Thoracic aorta (tissue), 2 donors: ENCODE results near the gene GRM8. TPM values are rescaled to one million over a fixed set of nuclear protein-coding genes. Genes with fewer than 3 reads are reported as not detected.

Source experiments
- ATAC-seq: fragments of 150-250 bp; one replicate; pipeline ENCODE4 v1.8.0; 2017; ENCODE audit warnings: low read depth; ENCODE audit not compliant: insufficient number of reproducible peaks, low FRiP score
- DNase-seq: peaks from one replicate; pipeline ENCODE4 v3.0.0-alpha.2; 2020; ENCODE audit warnings: low spot score
- H3K27ac ChIP-seq, 2 donors: fragments of 200-600 bp; sonication (generic); 1 replicate in 1 of 2; 2 replicates in 1 of 2; pipeline ENCODE4 v1.5.1; 2016; ENCODE audit warnings: mild to moderate bottlenecking in 2 of 2, moderate library complexity in 2 of 2
- H3K27me3 ChIP-seq: fragments of 200-600 bp; sonication (generic); replicated peaks from 2 replicates; pipeline ENCODE4 v1.6.0; 2016; ENCODE audit warnings: mild to moderate bottlenecking; ENCODE audit not compliant: insufficient read depth
- H3K36me3 ChIP-seq: fragments of 200-600 bp; sonication (generic); one replicate; pipeline ENCODE4 v1.5.1; 2016
- H3K4me1 ChIP-seq, 2 donors: fragments of 200-600 bp; sonication (generic); 1 replicate in 1 of 2; 2 replicates in 1 of 2; pipeline versions ENCODE4 v1.5.1 to v1.6.0; 2016; ENCODE audit warnings: low read depth in 2 of 2, mild to moderate bottlenecking in 1 of 2; ENCODE audit not compliant: control insufficient read depth in 1 of 2
- H3K4me3 ChIP-seq: fragments of 200-600 bp; sonication (generic); 2 replicates; pipeline ENCODE4 v1.5.1; 2016; ENCODE audit warnings: mild to moderate bottlenecking
- H3K9me3 ChIP-seq: fragments of 200-600 bp; sonication (generic); 2 replicates; pipeline ENCODE4 v1.5.1; 2016
- total RNA-seq, 2 donors: library from RNA; depleted of rRNA; stranded (reverse); fragments of >200 nt; gene quantifications; one replicate each; pipeline versions ENCODE4 v1.1.0 to v1.2.3, GENCODE V29; 2016
- TF ChIP-seq, protein P1 (sequence below): fragments of 200-600 bp; sonication (generic); IDR thresholded peaks from one replicate; pipeline ENCODE4 v1.5.1; 2019; ENCODE audit warnings: antibody characterized with exemption

Gene GRM8
- total RNA-seq, 2 donors from 2014 or later, result not detected

- ATAC-seq (no peak), DNase-seq (no peak)
- TF ChIP-seq, protein P1, sequence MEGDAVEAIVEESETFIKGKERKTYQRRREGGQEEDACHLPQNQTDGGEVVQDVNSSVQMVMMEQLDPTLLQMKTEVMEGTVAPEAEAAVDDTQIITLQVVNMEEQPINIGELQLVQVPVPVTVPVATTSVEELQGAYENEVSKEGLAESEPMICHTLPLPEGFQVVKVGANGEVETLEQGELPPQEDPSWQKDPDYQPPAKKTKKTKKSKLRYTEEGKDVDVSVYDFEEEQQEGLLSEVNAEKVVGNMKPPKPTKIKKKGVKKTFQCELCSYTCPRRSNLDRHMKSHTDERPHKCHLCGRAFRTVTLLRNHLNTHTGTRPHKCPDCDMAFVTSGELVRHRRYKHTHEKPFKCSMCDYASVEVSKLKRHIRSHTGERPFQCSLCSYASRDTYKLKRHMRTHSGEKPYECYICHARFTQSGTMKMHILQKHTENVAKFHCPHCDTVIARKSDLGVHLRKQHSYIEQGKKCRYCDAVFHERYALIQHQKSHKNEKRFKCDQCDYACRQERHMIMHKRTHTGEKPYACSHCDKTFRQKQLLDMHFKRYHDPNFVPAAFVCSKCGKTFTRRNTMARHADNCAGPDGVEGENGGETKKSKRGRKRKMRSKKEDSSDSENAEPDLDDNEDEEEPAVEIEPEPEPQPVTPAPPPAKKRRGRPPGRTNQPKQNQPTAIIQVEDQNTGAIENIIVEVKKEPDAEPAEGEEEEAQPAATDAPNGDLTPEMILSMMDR, result no peak
- Histone ChIP-seq H3K27me3 (no peaks in the 10 kb centered on the region), H3K36me3 (no peaks in the 10 kb centered on the region), H3K27ac (no peak overlapping the region), H3K9me3 (no peaks in the 10 kb centered on the region), H3K4me3 (no peak overlapping the region), H3K4me1 (no peaks in the 10 kb centered on the region)
Measured at GRCh38 chr7:126403040-126403439, 849.7 kb downstream of the GRM8 start.

DNA sequence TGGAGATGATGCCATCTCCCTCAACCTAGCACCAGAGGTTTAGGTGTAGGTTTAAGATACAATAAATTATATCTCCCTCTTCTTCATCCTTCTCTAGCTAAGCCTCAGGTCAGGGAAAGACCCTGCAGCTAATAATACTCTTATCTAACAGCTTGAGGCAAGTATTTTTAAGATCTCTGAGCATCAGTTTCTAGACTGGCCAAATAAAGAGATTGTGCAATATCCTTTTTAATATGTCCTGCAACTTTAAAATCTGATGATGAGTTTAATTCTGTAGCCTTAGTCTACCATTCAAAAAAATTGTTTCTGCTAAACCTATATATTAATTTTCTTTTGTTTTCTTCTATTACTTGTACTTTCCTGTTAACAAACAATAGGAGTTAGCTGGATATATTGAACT lies 850.8 kb downstream of the GRM8 start:
- Histone ChIP-seq H3K9me3 (no peaks in the 10 kb centered on the region), H3K27me3 (no peaks in the 10 kb centered on the region), H3K27ac (no peak overlapping the region), H3K4me3 (no peak overlapping the region), H3K4me1 (no peaks in the 10 kb centered on the region), H3K36me3 (no peaks in the 10 kb centered on the region)
- no peak for ATAC-seq
- TF ChIP-seq, protein P1, result no peak
- no peak for DNase-seq

GRCh38 chr7:126398851-126399529 lies 853.8 kb downstream of the GRM8 start:
- DNase-seq (no peak), ATAC-seq (no peak)
- Histone ChIP-seq H3K4me3 (no peak overlapping the region), H3K27me3 (no peaks in the 10 kb centered on the region), H3K27ac (no peak overlapping the region), H3K36me3 (no peaks in the 10 kb centered on the region), H3K9me3 (no peaks in the 10 kb centered on the region), H3K4me1 (no peaks in the 10 kb centered on the region)
- TF ChIP-seq, protein P1, result no peak

- DNase-seq (no peak), ATAC-seq (no peak)
- Histone ChIP-seq H3K4me1 (no peaks in the 10 kb centered on the region), H3K4me3 (no peak overlapping the region), H3K9me3 (no peaks in the 10 kb centered on the region), H3K27ac (no peak overlapping the region), H3K36me3 (no peaks in the 10 kb centered on the region), H3K27me3 (no peaks in the 10 kb centered on the region)
- TF ChIP-seq, protein P1, result no peak
Measured at GRCh38 chr7:126398285-126398684, 854.5 kb downstream of the GRM8 start.

DNA sequence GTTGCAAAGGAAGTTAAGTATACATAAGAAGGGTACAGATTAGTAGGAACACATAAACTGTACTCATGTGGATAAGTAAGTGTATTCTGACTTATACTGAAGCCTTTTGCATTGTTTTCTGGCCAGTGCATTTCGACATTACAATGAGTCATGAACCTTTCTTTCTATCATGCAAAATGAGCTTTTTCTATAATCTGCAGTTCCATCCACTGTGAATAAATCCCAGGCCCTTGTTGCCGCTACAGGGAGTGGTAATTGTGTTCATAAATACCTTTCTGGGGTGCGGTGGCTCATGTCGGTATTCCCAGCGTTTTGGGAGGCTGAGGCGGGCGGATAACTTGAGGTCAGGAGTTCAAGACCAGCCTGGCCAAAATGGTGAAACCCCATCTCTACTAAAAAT lies 858.3 kb downstream of the GRM8 start:
- TF ChIP-seq, protein P1, result no peak
- no peaks in the 10 kb centered on the region for H3K9me3 ChIP-seq
- H3K36me3 ChIP-seq, result no peaks in the 10 kb centered on the region
- no peaks in the 10 kb centered on the region for H3K27me3 ChIP-seq
- ATAC-seq, result no peak
- H3K27ac ChIP-seq, result no peak overlapping the region
- no peak overlapping the region for H3K4me3 ChIP-seq
- no peaks in the 10 kb centered on the region for H3K4me1 ChIP-seq
- no peak for DNase-seq

Other genes with a start within 250 kb of the GRM8 start
- gene ZNF800, start 139.8 kb upstream of the GRM8 start, total RNA-seq, result 10 to 100 TPM; 43.6 to 45.9 TPM